Ovary (tissue), 3 donors: ENCODE results near the gene GPC6.

Experiments
- CTCF ChIP-seq, 3 donors: fragments of 450-650 bp in 2 of 3; fragments of 200-600 bp in 1 of 3; IDR thresholded peaks; one replicate each; pipeline versions ENCODE4 v1.5.1 to v1.8.0; 2016 to 2022; ENCODE audit warnings: antibody characterized with exemption in 3 of 3, mild to moderate bottlenecking in 1 of 3
- POLR2A ChIP-seq: fragments of 450-650 bp; IDR thresholded peaks from one replicate; pipeline ENCODE4 v1.6.1; 2017; ENCODE audit warnings: antibody characterized with exemption, mild to moderate bottlenecking, moderate library complexity
- donor health status: DM: no; HTN: no; CAD: no.

GRCh38 chr13:93899981-93900380 is 673.4 kb downstream of the GPC6 start:
- TF ChIP-seq CTCF (IDR thresholded peaks at IDR 0.05) (no peak), POLR2A (no peak)
